Endothelial cell (in vitro differentiated cells): ENCODE data around the gene REXO4. TPM values are rescaled to one million over a fixed set of nuclear protein-coding genes. Genes with fewer than 3 reads are reported as not detected.

Experiments
- DNase-seq: peaks from one replicate; pipeline ENCODE4 v3.0.0; 2021; ENCODE audit warnings: low spot score
- H3K27ac Mint-ChIP-seq: one replicate; pipeline ENCODE4 v1.8.0; 2021; ENCODE audit warnings: mixed read lengths, inconsistent platforms; ENCODE audit not compliant: unreplicated experiment
- H3K27me3 Mint-ChIP-seq: one replicate; pipeline ENCODE4 v1.8.0; 2021; ENCODE audit warnings: mild to moderate bottlenecking, moderate library complexity, mixed read lengths, inconsistent platforms; ENCODE audit not compliant: unreplicated experiment
- H3K36me3 Mint-ChIP-seq: one replicate; pipeline ENCODE4 v1.8.0; 2021; ENCODE audit warnings: mild to moderate bottlenecking, low read depth, mixed read lengths, inconsistent platforms; ENCODE audit not compliant: unreplicated experiment
- H3K4me1 Mint-ChIP-seq: one replicate; pipeline ENCODE4 v1.8.0; 2021; ENCODE audit warnings: mild to moderate bottlenecking, mixed read lengths, inconsistent platforms; ENCODE audit not compliant: unreplicated experiment
- H3K4me3 Mint-ChIP-seq: one replicate; pipeline ENCODE4 v1.8.0; 2021; ENCODE audit warnings: mild to moderate bottlenecking, mixed read lengths, inconsistent platforms; ENCODE audit not compliant: unreplicated experiment
- H3K9me3 Mint-ChIP-seq: one replicate; pipeline ENCODE4 v1.8.0; 2021; ENCODE audit warnings: mixed read lengths, inconsistent platforms; ENCODE audit not compliant: unreplicated experiment
- CTCF ChIP-seq: fragments of 200-600 bp; sonication (generic); IDR thresholded peaks from one replicate; pipeline ENCODE4 v1.5.0; 2021; ENCODE audit warnings: antibody characterized with exemption; ENCODE audit not compliant: unreplicated experiment
- total RNA-seq: library from RNA; stranded (reverse); fragmentation: NEBNext Ultra II Directional; extraction: Animal tissue kit (Norgen Biotek cat#: 25700); gene quantifications from one replicate; pipeline ENCODE4 v1.2.1, GENCODE V29; 2021; ENCODE audit not compliant: unreplicated experiment

The REXO4 gene
- total RNA-seq, 1 donor from 2014 or later: 30.9 TPM

GRCh38 chr9:133359399-133360175 is 58.2 kb downstream of the REXO4 start:
- no peak overlapping the region for H3K4me3 Mint-ChIP-seq
- TF ChIP-seq CTCF: no peak
- DNase-seq: peak; percentile 35
- no peaks in the 10 kb centered on the region for H3K9me3 Mint-ChIP-seq
- H3K4me1 Mint-ChIP-seq: peaks cover 6% of the 10 kb centered on the region
- peaks cover 5% of the 10 kb centered on the region for H3K27me3 Mint-ChIP-seq
- H3K27ac Mint-ChIP-seq: no peak overlapping the region
- H3K36me3 Mint-ChIP-seq: peaks cover 42% of the 10 kb centered on the region

- TF ChIP-seq CTCF: no peak
- H3K27ac Mint-ChIP-seq: no peak overlapping the region
- no peak for DNase-seq
Observed at GRCh38 chr9:133357656-133358055, 60.2 kb downstream of the REXO4 start.

GRCh38 chr9:133356391-133357091 is 61.3 kb downstream of the REXO4 start, which contains the start of the genes SURF1 and SURF2:
SURF1 (minus strand) TSS chr9:133356487; CDS start chr9:133356453, 34 bp downstream.
SURF2 (plus strand) TSS chr9:133356550; CDS start chr9:133356593, 43 bp downstream.
- peak within 1 kb of the TSS; percentile 81 for H3K27ac Mint-ChIP-seq
- no peak for TF ChIP-seq CTCF

More at GRCh38 chr9:133357656-133358055, 60.2 kb downstream of the REXO4 start:
- Mint-ChIP-seq H3K4me3 (peak overlapping the region; percentile 87), H3K9me3 (no peaks in the 10 kb centered on the region), H3K4me1 (peaks cover 6% of the 10 kb centered on the region), H3K36me3 (peaks cover 35% of the 10 kb centered on the region), H3K27me3 (peaks cover 5% of the 10 kb centered on the region)

More at GRCh38 chr9:133356391-133357091, 61.3 kb downstream of the REXO4 start, which contains the start of the genes SURF1 and SURF2:
- peak; percentile 69 for DNase-seq
- peaks cover 35% of the 10 kb centered on the region for H3K36me3 Mint-ChIP-seq
- H3K4me1 Mint-ChIP-seq: peaks cover 6% of the 10 kb centered on the region
- H3K9me3 Mint-ChIP-seq: no peaks in the 10 kb centered on the region
- peak within 1 kb of the TSS; percentile 98 for H3K4me3 Mint-ChIP-seq
- peaks cover 5% of the 10 kb centered on the region for H3K27me3 Mint-ChIP-seq

Other genes with a start within 250 kb of the REXO4 start
- gene OBP2B, start 208.8 kb downstream of the REXO4 start, total RNA-seq: not detected
- 1.4 TPM for gene ABO, start 142.8 kb downstream of the REXO4 start, total RNA-seq
- gene SURF6, start 81.8 kb downstream of the REXO4 start, total RNA-seq: 21.7 TPM
- gene MED22, start 69.9 kb downstream of the REXO4 start, total RNA-seq: 32.9 TPM
- 2,006 TPM for gene RPL7A, start 69.8 kb downstream of the REXO4 start, total RNA-seq
- gene SURF1, start 61.5 kb downstream of the REXO4 start, total RNA-seq: 36.2 TPM
- 11.9 TPM for gene SURF2, start 61.5 kb downstream of the REXO4 start, total RNA-seq
- gene SURF4, start 42.0 kb downstream of the REXO4 start, total RNA-seq: 169 TPM
- 0.64 TPM for gene STKLD1, start 41.6 kb downstream of the REXO4 start, total RNA-seq
- 9.1 TPM for gene ADAMTS13, start 4.4 kb upstream of the REXO4 start, total RNA-seq
- 34.3 TPM for gene CACFD1, start 42.0 kb upstream of the REXO4 start, total RNA-seq
- 32.5 TPM for gene SLC2A6, start 61.1 kb upstream of the REXO4 start, total RNA-seq
- gene MYMK, start 106.9 kb upstream of the REXO4 start, total RNA-seq: not detected
- 5.9 TPM for gene ADAMTSL2, start 116.7 kb upstream of the REXO4 start, total RNA-seq
- gene FAM163B, start 191.4 kb upstream of the REXO4 start, total RNA-seq: not detected
- gene DBH, start 218.4 kb upstream of the REXO4 start, total RNA-seq: 0.08 TPM